Fibroblast of lung (primary cell): ENCODE data around the gene KIF19. TPM values are rescaled to one million over a fixed set of nuclear protein-coding genes. Genes with fewer than 3 reads are reported as not detected.

Experiments used
- DNase-seq, 2 donors: peaks; one replicate each; pipeline versions ENCODE4 v3.0.0 to v3.0.0-alpha.2; 2010; ENCODE audit warnings: low read depth in 2 of 2
- H2AFZ ChIP-seq: 2 replicates; pipeline ENCODE4 v1.5.1; 2012; ENCODE audit warnings: low read length, control low read depth, inconsistent platforms
- H3K27ac ChIP-seq: 2 replicates; pipeline ENCODE4 v1.5.1; 2011; ENCODE audit warnings: low read length, control low read depth; ENCODE audit not compliant: insufficient read depth
- H3K27me3 ChIP-seq: 2 replicates; pipeline ENCODE4 v1.5.1; 2011; ENCODE audit warnings: mild to moderate bottlenecking, low read length; ENCODE audit not compliant: control insufficient read depth, insufficient read depth
- H3K36me3 ChIP-seq: 2 replicates; pipeline ENCODE4 v1.5.1; 2011; ENCODE audit warnings: low read length; ENCODE audit not compliant: control insufficient read depth, insufficient read depth
- H3K4me1 ChIP-seq: 2 replicates; pipeline ENCODE4 v1.5.1; 2011; ENCODE audit warnings: low read length; ENCODE audit not compliant: control insufficient read depth, insufficient read depth; ENCODE audit errors: extremely low read depth
- H3K4me2 ChIP-seq: 2 replicates; pipeline ENCODE4 v1.5.1; 2011; ENCODE audit warnings: low read length, control low read depth; ENCODE audit not compliant: insufficient read depth; ENCODE audit errors: extremely low read depth
- H3K4me3 ChIP-seq, 4 experiments: fragments of 200-600 bp in 1 of 4; sonication (generic) in 1 of 4; replicated peaks in 1 of 4; 2 replicates each; pipeline ENCODE4 v1.5.1; 2011 to 2016; ENCODE audit warnings: low read length in 4 of 4, low read depth in 3 of 4, mild to moderate bottlenecking in 3 of 4, control low read depth in 2 of 4, inconsistent platforms in 1 of 4, mixed read lengths in 1 of 4; ENCODE audit not compliant: insufficient read depth in 1 of 4; ENCODE audit errors: control extremely low read depth in 1 of 4
- H3K79me2 ChIP-seq: 2 replicates; pipeline ENCODE4 v1.5.1; 2012; ENCODE audit warnings: mild to moderate bottlenecking, low read length, inconsistent platforms; ENCODE audit not compliant: control insufficient read depth, insufficient read depth
- H3K9ac ChIP-seq: 2 replicates; pipeline ENCODE4 v1.5.1; 2011; ENCODE audit warnings: mild to moderate bottlenecking, low read length, control low read depth; ENCODE audit not compliant: insufficient read depth
- H3K9me3 ChIP-seq: 2 replicates; pipeline ENCODE4 v1.5.1; 2012; ENCODE audit warnings: low read depth, low read length; ENCODE audit not compliant: control insufficient read depth, insufficient read depth
- H4K20me1 ChIP-seq: 2 replicates; pipeline ENCODE4 v1.5.1; 2011; ENCODE audit warnings: low read length; ENCODE audit not compliant: control insufficient read depth, insufficient read depth; ENCODE audit errors: extremely low read depth
- EZH2 ChIP-seq: IDR thresholded peaks from 2 replicates; pipeline ENCODE4 v1.5.1; 2012; ENCODE audit warnings: low read length, control low read depth, mild to moderate bottlenecking; ENCODE audit errors: missing control alignments
- polyA plus RNA-seq, 2 donors: library from polyadenylated mRNA; depleted of rRNA in 1 of 2; stranded (reverse) in 1 of 2; unstranded in 1 of 2; fragments of >200 nt; gene quantifications; 2 replicates each; pipeline ENCODE4 v1.2.1, GENCODE V29; 2011 to 2012; ENCODE audit warnings: missing spikeins in 1 of 2
- total RNA-seq: library from RNA; depleted of rRNA; stranded (reverse); fragments of >200 nt; gene quantifications from 2 replicates; pipeline ENCODE4 v1.2.1, GENCODE V29; 2014
- TF ChIP-seq, protein P1 (sequence below), 2 donors: IDR thresholded peaks in 1 of 2; conservative IDR thresholded peaks in 1 of 2; 1 replicate in 1 of 2; 2 replicates in 1 of 2; pipeline ENCODE4 v1.5.1; 2011 to 2012; ENCODE audit warnings: low read length in 2 of 2, control low read depth in 1 of 2, inconsistent platforms in 1 of 2, low read depth in 1 of 2, mild to moderate bottlenecking in 1 of 2

Gene KIF19
- total and polyA plus RNA-seq, 2 donors (not counting 1 experiment from before 2014, with no cell fraction given): under 0.01 TPM; not detected in 1

DNA sequence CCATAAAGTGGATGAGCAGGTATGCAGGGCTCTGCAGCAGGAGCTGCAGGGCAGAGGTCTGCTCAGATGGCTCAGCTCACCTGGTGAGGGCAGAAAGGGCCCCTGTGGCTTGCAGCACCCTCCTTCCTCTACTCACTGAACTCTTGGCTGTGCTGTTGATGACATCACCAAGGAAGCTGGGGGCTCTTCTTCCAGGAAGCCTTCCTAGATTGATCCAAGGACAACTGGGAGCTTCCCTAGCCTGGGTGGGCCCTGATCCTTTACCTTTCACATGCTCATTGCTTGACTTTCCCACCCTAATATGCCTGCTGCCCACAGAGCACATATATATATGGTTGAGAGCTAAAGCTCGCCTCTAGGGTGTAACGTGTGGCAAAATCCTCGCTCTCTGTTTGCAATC, 2.5 kb downstream of the KIF19 start:
- Histone ChIP-seq H3K4me3 (no peak overlapping the region), H3K4me2 (no peak overlapping the region), H3K27me3 (no peaks in the 10 kb centered on the region), H3K9ac (no peak overlapping the region), H3K9me3 (no peaks in the 10 kb centered on the region), H4K20me1 (no peaks in the 10 kb centered on the region), H3K27ac (no peak overlapping the region), H2AFZ (no peak overlapping the region), H3K4me1 (no peaks in the 10 kb centered on the region), H3K79me2 (no peaks in the 10 kb centered on the region), H3K36me3 (no peaks in the 10 kb centered on the region)
- TF ChIP-seq, protein P1, sequence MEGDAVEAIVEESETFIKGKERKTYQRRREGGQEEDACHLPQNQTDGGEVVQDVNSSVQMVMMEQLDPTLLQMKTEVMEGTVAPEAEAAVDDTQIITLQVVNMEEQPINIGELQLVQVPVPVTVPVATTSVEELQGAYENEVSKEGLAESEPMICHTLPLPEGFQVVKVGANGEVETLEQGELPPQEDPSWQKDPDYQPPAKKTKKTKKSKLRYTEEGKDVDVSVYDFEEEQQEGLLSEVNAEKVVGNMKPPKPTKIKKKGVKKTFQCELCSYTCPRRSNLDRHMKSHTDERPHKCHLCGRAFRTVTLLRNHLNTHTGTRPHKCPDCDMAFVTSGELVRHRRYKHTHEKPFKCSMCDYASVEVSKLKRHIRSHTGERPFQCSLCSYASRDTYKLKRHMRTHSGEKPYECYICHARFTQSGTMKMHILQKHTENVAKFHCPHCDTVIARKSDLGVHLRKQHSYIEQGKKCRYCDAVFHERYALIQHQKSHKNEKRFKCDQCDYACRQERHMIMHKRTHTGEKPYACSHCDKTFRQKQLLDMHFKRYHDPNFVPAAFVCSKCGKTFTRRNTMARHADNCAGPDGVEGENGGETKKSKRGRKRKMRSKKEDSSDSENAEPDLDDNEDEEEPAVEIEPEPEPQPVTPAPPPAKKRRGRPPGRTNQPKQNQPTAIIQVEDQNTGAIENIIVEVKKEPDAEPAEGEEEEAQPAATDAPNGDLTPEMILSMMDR (conservative IDR thresholded peaks at IDR 0.05 in 1 of 2, IDR thresholded peaks at IDR 0.05 in 1 of 2; ENCODE audit: low read depth in 1 of 2, low read length in 2 of 2): no peak
- no peak for TF ChIP-seq EZH2
- DNase-seq: no peak

DNA sequence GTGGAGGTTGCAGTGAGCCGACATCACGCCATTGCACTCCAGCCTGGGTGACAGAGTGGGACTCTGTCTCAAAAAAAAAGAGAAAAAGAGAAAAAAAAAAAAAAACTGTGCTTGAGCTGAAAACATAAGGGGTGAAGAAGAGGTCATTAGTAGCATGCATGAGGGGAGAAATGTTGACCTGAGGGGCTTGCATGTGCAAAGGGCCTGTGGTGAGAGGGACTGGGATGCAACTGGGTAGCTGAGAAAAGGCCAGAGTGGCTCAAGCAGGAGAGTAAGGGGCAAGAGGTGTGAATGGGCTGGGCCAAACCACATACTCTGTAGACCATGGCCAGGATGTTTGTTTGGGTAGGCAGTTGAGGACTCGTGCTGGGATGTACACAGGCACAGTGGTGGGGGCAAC, 3.4 kb downstream of the KIF19 start:
- H3K36me3 ChIP-seq: no peaks in the 10 kb centered on the region
- H3K79me2 ChIP-seq: no peaks in the 10 kb centered on the region
- no peak overlapping the region for H3K27ac ChIP-seq
- no peaks in the 10 kb centered on the region for H4K20me1 ChIP-seq
- H3K27me3 ChIP-seq: no peaks in the 10 kb centered on the region
- H3K9ac ChIP-seq: no peak overlapping the region
- TF ChIP-seq EZH2: no peak
- TF ChIP-seq, protein P1 (conservative IDR thresholded peaks at IDR 0.05 in 1 of 2, IDR thresholded peaks at IDR 0.05 in 1 of 2; ENCODE audit: low read depth in 1 of 2, low read length in 2 of 2): no peak
- no peak overlapping the region for H2AFZ ChIP-seq
- H3K4me3 ChIP-seq: no peak overlapping the region
- no peak for DNase-seq
- no peak overlapping the region for H3K4me2 ChIP-seq
- no peaks in the 10 kb centered on the region for H3K4me1 ChIP-seq
- no peaks in the 10 kb centered on the region for H3K9me3 ChIP-seq

DNA sequence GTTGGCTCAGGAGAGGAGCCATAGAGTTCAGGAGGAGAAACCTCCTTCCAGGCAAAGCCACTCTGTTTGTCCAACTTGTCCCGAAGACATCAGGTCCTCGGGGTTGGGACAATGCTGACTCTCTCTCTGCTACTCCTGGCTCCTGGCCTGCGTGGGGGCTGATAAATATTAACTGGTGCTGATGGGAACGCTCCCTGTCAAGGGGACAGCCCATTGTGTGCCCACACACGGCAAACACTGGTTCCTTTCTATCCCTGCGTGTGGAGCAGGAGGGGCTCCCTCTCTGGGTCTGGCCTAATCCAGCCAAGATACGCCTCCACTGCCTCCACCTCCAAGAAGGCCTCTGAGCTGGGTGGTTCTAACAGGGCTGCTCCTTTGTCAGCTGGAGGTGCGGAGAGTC, 4.4 kb downstream of the KIF19 start:
- Histone ChIP-seq H3K27me3 (no peaks in the 10 kb centered on the region), H3K36me3 (no peaks in the 10 kb centered on the region), H3K4me2 (no peak overlapping the region), H3K79me2 (no peaks in the 10 kb centered on the region), H4K20me1 (no peaks in the 10 kb centered on the region), H3K4me1 (no peaks in the 10 kb centered on the region), H3K9ac (no peak overlapping the region), H3K9me3 (no peaks in the 10 kb centered on the region), H3K4me3 (no peak overlapping the region), H3K27ac (no peak overlapping the region), H2AFZ (no peak overlapping the region)
- no peak for DNase-seq
- TF ChIP-seq, protein P1 (conservative IDR thresholded peaks at IDR 0.05 in 1 of 2, IDR thresholded peaks at IDR 0.05 in 1 of 2; ENCODE audit: low read depth in 1 of 2, low read length in 2 of 2): no peak
